HG02973 (cell line): ENCODE measurements around the gene MMAA.
"Not testable (repeated sequence)": the region's sequence is repeated elsewhere in the genome, so short reads cannot be mapped to it uniquely, and the experiment has no call there.

Source experiments
- ATAC-seq: cut with Tn5 transposase; IDR thresholded peaks from one replicate; pipeline ENCODE4 v1.9.1; 2021; ENCODE audit warnings: moderate library complexity; ENCODE audit not compliant: unreplicated experiment

The MMAA gene

GRCh38 chr4:145626623-145626982 lies 7.4 kb downstream of the MMAA start:
- no peak for ATAC-seq

- ATAC-seq: no peak
Observed at GRCh38 chr4:145635117-145635516, 15.9 kb downstream of the MMAA start.

DNA sequence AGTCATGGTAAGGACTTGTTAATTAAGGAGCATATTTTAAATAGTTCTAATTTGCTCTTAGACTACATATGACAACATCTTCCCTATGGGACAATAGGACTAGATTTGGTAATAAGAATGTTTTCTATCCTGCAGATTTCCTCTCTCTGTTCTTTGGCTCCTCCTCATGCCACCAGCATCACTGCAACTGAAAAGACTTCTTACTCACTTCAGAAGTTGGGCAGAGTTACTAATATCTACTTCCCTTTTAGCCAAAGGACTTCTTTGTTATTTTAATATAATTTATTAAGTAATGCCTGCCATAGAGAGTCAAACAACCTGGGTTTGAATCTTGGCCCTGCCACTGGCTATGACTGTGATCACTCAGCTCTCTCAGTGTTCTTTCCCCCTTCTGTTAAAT lies 16.4 kb downstream of the MMAA start:
- ATAC-seq: no peak

DNA sequence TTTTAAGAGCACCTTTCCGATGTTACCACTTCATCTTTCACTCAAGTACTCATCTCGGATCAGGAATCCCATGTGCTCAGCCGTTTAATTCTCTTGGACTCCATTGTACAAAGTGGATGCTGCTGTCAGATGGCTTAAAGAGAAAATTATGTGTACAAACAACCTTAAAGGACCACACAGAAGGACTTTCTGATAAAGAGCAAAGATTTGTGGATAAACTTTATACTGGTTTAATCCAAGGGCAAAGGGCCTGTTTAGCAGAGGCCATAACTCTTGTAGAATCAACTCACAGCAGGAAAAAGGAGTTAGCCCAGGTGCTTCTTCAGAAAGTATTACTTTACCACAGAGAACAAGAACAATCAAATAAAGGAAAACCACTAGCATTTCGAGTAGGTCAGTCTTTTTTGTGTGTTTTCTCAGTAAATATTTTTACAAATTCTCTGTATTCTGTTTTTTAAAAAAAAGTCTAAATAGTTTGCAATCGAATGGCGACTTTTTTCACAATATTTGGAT lies 20.1 kb downstream of the MMAA start:
- ATAC-seq: no peak

DNA sequence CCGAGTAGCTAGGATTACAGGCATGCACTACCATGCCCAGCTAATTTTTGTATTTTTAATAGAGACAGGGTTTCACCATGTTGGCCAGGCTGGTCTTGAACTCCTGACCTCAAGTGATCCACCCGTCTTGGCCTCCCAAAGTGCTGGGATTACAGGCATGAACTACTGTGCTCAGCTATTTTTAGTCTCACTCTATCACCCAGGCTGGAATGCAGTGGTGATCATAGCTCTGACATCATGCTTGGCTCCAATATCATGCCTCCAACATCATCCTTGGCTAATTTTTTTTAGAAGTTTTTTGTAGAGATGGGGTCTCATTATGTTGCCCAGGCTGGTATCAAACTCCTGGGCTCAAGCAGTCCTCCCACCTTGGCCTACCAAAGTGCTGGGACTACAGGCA lies 21.1 kb downstream of the MMAA start:
- not testable (repeated sequence) for ATAC-seq

- no peak for ATAC-seq
Observed at GRCh38 chr4:145643295-145643694, 24.1 kb downstream of the MMAA start.

- ATAC-seq: no peak
Observed at GRCh38 chr4:145644699-145645098, 25.5 kb downstream of the MMAA start.

DNA sequence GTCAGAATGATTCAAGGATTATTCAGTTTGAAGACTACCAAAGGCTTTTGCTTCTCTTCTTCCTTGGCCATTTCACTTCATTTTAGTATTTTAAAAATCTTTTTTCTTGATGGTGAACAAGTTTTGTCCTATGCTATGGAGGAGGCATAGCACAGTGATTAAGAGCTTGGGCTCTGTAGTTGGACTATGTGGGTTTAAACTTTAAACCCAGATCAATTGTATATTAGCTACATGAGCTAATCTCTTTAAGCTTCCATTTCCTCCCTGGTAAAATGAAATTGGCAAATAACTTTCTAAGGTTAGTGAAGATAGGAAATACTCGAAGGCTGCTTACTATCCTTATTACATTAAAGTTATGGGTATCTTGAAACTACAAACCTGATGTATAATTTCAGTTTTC lies 37.0 kb downstream of the MMAA start:
- ATAC-seq: no peak

- ATAC-seq: no peak
Observed at GRCh38 chr4:145660064-145660463, 40.9 kb downstream of the MMAA start.

DNA sequence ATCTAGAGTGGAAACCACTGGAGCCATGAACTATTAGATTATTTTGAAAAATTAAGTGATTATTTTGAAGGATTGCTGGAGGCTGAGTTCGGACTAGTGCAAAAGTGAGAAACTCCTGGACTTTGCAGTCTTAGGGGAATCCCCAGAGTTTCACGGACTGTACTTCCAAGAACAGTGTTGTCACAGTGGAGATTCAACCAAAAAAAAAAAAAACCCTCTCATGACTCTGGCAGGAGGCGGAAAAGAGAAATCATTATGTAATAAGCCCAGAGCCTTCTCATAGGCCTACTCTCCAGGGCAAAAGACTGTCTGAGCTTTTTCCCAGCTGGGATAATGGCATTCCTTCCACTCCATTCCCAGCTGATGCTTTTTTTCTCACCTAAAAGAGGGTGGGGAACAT lies 44.0 kb downstream of the MMAA start:
- no peak for ATAC-seq

DNA sequence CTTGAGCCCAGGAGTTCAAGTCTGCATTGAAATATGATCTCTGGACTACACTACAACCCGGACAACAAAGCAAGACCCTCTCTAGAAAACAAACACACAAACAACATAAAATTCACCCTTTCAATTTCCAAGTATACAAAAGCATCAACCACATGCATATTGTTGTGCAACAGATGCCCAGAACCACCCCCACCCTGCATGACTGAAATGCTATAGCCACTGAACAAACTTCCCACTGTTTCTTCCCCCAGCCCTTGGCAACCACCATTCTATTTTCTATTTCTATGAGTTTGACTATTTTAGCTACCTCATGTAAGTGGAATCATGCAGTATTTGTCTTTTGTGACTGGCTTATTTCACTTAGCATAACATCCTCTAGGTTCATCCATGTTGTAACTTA lies 46.6 kb downstream of the MMAA start:
- ATAC-seq: no peak

- no peak for ATAC-seq
Observed at GRCh38 chr4:145670422-145670821, 51.2 kb downstream of the MMAA start.

DNA sequence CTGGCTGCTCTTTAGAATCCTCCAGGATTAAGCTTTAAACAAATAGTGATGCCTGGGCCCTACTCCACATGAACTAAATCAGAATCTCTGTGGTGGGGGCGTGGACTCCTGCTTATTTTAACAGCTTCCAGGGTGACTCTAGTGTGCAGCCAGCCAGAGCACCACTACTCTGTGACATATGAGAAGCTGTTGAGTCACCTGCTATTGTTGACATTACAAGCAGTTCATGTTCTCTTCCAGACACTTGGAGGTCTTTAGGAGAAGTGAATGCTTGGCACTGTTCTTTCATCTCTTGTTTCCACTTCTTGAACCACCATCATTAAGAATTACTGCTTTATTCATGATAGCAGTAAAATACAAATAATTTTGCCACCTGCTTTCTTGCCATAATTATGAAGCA lies 60.3 kb downstream of the MMAA start:
- no peak for ATAC-seq

- ATAC-seq: no peak
Observed at GRCh38 chr4:145679991-145680455, 60.8 kb downstream of the MMAA start, which contains the start of gene C4orf51. C4orf51 (plus strand) TSS chr4:145680146; CDS start chr4:145680204, 58 bp downstream.

- ATAC-seq: no peak
Observed at GRCh38 chr4:145680902-145681301, 61.7 kb downstream of the MMAA start.

DNA sequence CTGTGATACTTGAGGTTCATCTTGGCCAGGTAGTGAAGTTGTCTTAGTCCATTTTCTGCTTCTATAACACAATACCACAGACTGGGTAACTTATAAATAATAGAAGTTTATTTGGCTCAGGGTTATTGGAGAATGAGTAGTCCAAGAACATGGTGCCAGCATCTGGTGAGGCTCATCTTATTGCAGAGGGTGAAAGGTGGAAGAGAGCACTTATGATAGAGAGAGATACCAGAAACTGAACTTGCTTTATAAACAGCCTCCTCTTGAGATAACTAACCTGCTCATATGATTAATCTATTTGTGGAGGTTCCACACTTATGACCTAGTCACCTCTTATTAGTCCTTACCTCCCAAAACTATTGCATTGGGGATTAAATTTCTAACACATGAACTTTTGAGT lies 62.3 kb downstream of the MMAA start:
- no peak for ATAC-seq

DNA sequence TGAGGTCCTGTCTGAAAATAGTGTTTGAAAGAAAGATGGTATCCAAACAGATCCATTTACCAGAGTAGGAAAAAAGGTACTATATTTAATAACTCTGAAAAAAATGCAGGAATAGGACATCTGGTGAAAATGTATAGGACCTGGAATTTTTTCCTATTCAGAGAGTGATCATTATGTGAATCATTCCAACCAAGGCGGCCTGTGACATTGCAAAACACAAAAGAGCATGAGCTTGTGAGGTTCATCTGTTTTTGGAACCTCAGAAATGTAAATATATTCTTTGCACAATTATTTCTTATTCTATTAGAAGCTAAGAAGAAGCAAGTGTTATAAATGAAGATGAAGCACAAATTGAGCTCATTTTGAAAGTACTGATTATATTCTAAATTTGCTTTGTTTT lies 62.8 kb downstream of the MMAA start:
- no peak for ATAC-seq

DNA sequence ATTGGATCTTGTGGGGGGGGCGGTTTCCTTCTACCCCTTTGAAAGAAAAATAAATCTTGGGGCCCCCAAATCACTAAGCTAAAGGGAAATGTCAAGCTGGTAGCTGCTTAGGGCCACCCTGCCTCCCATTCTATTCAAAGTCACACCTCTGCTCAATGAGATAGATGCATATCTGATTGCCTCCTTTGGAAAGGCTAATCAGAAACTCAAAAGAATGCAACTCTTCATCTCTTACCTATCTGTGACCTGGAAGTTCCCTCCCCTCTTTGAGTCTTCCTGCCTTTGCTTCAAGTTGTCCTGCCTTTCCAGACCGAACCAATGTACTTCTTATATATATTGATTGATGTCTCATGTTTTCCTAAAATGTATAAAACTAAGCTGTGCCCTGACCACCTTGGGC lies 67.8 kb downstream of the MMAA start:
- no peak for ATAC-seq

DNA sequence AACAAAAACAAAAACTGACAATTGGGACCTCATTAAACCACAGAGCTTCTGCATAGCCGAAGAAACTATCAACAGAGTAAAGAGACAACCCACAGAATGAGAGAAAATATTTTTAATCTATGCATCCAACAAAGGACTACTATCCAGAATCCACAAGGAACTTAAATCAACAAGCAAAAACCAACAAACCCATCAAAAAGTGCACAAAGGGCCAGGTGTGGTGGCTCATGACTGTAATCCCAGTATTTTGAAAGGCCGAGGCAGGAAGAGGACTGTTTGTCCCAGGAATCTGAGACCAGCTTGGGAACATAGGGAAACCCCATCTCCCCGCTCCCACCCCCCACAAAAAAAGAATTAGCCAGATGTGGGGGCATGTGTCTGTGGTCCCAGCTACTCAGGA lies 71.4 kb downstream of the MMAA start:
- no peak for ATAC-seq

DNA sequence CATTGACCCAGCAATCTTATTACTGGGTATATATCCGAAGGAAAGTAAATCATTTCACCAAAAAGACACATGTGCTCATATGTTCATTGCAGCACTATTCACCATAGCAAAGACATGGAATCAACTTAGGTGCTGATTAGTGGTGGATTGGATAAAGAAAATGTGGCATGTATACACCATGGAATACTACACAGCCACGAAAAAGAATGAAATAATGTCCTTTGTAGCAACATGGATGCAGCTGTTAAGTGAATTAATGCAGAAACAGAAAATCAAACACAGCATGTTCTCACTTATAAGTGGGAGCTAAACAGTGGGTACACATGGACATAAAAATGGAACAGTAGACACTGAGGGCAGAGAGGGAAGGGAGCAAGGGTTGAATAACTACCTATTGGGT lies 72.2 kb downstream of the MMAA start:
- ATAC-seq: not testable (repeated sequence)

- ATAC-seq: no peak
Observed at GRCh38 chr4:145694929-145695328, 75.7 kb downstream of the MMAA start.

- ATAC-seq: peak; percentile 79
Observed at GRCh38 chr4:145697332-145697731, 78.1 kb downstream of the MMAA start.

- ATAC-seq: no peak
Observed at GRCh38 chr4:145698507-145698906, 79.3 kb downstream of the MMAA start.
